ENCODE results near the gene CELF5. TPM values are rescaled to one million over a fixed set of nuclear protein-coding genes. Genes with fewer than 3 reads are reported as not detected.
"Not testable (repeated sequence)": the region's sequence is repeated elsewhere in the genome, so short reads cannot be mapped to it uniquely, and the experiment has no call there.

Gene CELF5
- total RNA-seq, 1 donor from 2014 or later: not detected

DNA sequence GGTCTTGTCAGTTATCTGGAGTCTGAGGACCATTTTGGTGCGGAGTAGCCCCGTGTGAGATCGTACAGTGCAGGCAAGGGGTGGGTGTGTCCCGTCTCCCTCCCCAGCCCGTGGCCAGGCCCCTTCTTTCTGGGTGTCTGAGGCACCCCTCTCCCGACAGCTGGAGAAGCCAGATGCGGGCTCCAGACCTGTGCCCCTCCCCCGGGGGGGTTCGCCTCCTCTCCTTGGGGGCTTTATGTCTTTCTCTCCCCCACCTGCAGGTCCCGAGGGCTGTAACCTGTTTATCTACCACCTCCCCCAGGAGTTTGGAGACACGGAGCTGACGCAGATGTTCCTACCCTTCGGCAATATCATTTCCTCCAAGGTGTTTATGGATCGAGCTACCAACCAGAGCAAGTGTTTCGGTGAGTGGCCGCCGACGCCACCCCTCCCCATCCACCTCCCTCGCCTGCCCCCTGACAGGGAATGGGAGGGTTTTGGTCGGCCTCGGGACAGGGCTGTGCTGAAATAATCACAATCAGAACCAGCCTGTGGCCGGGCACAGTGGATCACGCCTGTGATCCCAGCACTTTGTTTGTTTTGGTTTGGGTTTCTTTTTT is 65.6 kb downstream of the CELF5 start:
- no peak for TF ChIP-seq CTCF (IDR thresholded peaks at IDR 0.05)
- intact Hi-C loops (cut with micrococcal nuclease): no loop called here
- peaks cover 4% of the 10 kb centered on the region for H3K4me1 Mint-ChIP-seq
- no peaks in the 10 kb centered on the region for H3K36me3 Mint-ChIP-seq (ENCODE audit: low read depth)
- ATAC-seq (ENCODE audit: low read depth): no peak
- CTCF ChIA-PET: no interaction called here
- no peak overlapping the region for H3K27ac Mint-ChIP-seq
- POLR2A ChIA-PET: no interaction called here
- no peaks in the 10 kb centered on the region for H3K9me3 Mint-ChIP-seq
- DNase-seq: no peak
- H3K4me3 Mint-ChIP-seq: no peak overlapping the region
- peaks cover 29% of the 10 kb centered on the region for H3K27me3 Mint-ChIP-seq

DNA sequence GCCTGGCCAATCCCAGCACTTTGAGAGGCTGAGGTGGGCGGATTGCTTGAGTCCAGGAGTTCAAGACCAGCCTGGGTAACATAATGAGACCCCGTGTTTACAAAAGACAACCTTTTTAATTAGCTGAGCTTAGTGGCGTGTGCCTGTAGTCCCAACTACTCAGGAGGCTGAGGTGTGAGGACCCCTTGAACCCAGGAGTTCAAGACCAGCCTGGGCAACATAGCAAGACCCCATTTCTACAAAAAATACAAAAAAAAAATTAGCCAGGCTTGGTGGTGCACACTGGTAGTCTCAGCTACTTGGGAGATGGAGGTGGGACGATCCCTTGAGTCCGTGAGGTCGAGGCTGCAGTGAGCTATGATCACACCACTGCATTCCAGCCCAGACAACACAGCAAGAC is 66.4 kb downstream of the CELF5 start:
- ATAC-seq (ENCODE audit: low read depth); DNase-seq; H3K27ac Mint-ChIP-seq; H3K4me1 Mint-ChIP-seq; H3K36me3 Mint-ChIP-seq (ENCODE audit: low read depth); H3K9me3 Mint-ChIP-seq; H3K4me3 Mint-ChIP-seq; intact Hi-C loops (cut with micrococcal nuclease): not testable (repeated sequence)
- peaks cover 27% of the 10 kb centered on the region for H3K27me3 Mint-ChIP-seq
- ChIA-PET CTCF (interaction anchor here (1.3 kb wide), 1 partner anchor 14 kb away, joined by 3 read pairs; no protein-coding TSS in a partner anchor), POLR2A (interaction anchor here (0.7 kb wide), 1 partner anchor 1541 kb away, joined by 8 read pairs; the partner anchor contains the start of gene TICAM1)

DNA sequence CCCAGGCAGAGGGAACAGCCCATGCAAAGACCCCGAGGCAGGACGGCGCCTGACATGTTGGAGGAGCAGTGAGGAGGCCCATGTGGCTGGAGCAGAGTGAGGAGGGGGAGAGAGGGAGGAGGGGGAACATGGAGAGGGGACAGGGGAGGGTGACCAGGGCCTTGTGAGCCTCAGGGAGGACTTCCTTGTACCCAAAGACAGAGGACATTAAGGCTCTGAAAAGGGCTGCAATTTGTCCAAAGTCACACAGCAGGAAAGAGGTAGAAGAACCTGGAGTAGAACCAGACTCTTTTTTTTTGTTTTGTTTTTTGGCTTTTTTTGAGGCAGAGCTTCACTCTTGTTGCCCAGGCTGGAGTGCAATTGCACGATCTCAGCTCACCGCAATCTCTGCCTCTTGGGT is 67.2 kb downstream of the CELF5 start:
- Mint-ChIP-seq H3K27ac (no peak overlapping the region), H3K36me3 (ENCODE audit: low read depth) (no peaks in the 10 kb centered on the region), H3K27me3 (peaks cover 23% of the 10 kb centered on the region), H3K9me3 (no peaks in the 10 kb centered on the region), H3K4me1 (no peaks in the 10 kb centered on the region), H3K4me3 (no peak overlapping the region)
- DNase-seq (no peak), ATAC-seq (ENCODE audit: low read depth) (no peak)
- intact Hi-C loops (cut with micrococcal nuclease): no loop called here
- TF ChIP-seq CTCF (IDR thresholded peaks at IDR 0.05): no peak
- POLR2A ChIA-PET: interaction anchor here (0.7 kb wide), 1 partner anchor 1540 kb away, joined by 8 read pairs; the partner anchor contains the start of gene TICAM1
- CTCF ChIA-PET: interaction anchor here (1.3 kb wide), 1 partner anchor 13 kb away, joined by 3 read pairs; no protein-coding TSS in a partner anchor

DNA sequence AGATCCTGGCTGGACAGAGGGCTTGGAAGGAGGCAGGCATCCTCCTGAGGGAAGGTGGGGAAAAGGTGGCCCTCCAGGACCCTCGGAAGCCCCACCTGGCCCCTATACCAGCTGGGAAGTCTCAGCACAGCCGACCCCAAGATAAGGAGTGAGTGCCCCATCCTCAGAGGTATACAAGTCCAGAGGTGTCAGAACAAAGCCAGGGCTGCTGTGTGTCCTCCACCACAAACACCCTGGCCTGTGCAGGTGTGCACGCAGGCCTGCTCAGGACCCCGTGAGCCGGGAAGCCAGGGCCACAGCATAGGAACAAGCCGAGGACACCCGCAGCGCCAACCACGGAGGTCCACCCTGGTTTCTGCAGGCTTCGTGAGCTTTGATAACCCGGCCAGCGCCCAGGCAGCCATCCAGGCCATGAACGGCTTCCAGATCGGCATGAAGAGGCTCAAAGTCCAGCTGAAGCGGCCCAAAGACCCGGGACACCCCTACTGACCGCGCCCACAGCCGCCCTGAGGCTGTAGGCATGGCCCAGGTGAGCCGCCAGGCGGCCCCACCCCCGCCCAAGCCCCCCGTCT is 68.6 kb downstream of the CELF5 start:
- Mint-ChIP-seq H3K9me3 (no peaks in the 10 kb centered on the region), H3K4me1 (no peaks in the 10 kb centered on the region), H3K27ac (no peak overlapping the region), H3K36me3 (ENCODE audit: low read depth) (no peaks in the 10 kb centered on the region), H3K27me3 (peaks cover 19% of the 10 kb centered on the region), H3K4me3 (no peak overlapping the region)
- POLR2A ChIA-PET: interaction anchor here (0.6 kb wide), 1 partner anchor 839 kb away, joined by 6 read pairs; no protein-coding TSS in a partner anchor
- TF ChIP-seq CTCF (IDR thresholded peaks at IDR 0.05): no peak
- ATAC-seq (ENCODE audit: low read depth) (no peak), DNase-seq (no peak)
- CTCF ChIA-PET: no interaction called here
- intact Hi-C loops (cut with micrococcal nuclease): no loop called here

DNA sequence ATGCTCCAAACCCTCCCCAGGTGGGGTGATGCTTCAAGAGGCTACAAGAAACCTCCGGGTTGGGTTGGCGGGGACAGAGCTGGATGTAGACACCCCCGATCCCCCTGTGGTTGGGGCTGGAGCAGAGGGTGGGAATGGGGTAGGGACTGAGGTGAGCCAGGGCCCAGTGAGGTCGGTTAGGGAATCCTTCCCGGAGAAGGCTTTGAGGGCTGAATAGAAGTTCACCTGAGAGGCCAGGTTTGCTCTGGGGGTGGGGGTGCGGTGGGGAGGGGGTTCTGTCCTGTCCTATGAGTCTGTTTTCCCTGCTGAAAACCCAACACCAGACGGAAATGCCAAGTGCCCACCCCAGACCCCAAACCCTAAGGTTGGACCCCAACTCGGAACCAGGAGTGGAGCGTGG is 69.1 kb downstream of the CELF5 start:
- no peaks in the 10 kb centered on the region for H3K36me3 Mint-ChIP-seq (ENCODE audit: low read depth)
- H3K27me3 Mint-ChIP-seq: peaks cover 19% of the 10 kb centered on the region
- ATAC-seq (ENCODE audit: low read depth) (no peak), DNase-seq (no peak)
- no peak overlapping the region for H3K4me3 Mint-ChIP-seq
- TF ChIP-seq CTCF (IDR thresholded peaks at IDR 0.05): no peak
- POLR2A ChIA-PET: no interaction called here
- H3K4me1 Mint-ChIP-seq: no peaks in the 10 kb centered on the region
- intact Hi-C loops (cut with micrococcal nuclease): no loop called here
- CTCF ChIA-PET: no interaction called here
- H3K9me3 Mint-ChIP-seq: no peaks in the 10 kb centered on the region
- H3K27ac Mint-ChIP-seq: no peak overlapping the region
